Jurkat, Clone E6-1 (cell line): ENCODE measurements around the gene OR2S2. TPM values are rescaled to one million over a fixed set of nuclear protein-coding genes. Genes with fewer than 3 reads are reported as not detected.
A peak's percentile ranks its signal among the peaks of the same experiment; 100 is the strongest.
"Not testable (repeated sequence)": the region's sequence is repeated elsewhere in the genome, so short reads cannot be mapped to it uniquely, and the experiment has no call there.

Experiments used
- DNase-seq: peaks from one replicate; pipeline ENCODE4 v3.0.0-alpha.2; 2011; ENCODE audit warnings: low read depth, low spot score
- H3K4me3 ChIP-seq: 2 replicates; pipeline ENCODE4 v1.5.1; 2011; ENCODE audit warnings: mild to moderate bottlenecking, low read length, control low read depth, moderate library complexity
- polyA plus RNA-seq: library from polyadenylated mRNA; unstranded; fragments of >200 nt; gene quantifications from one replicate; pipeline ENCODE4 v1.2.1, GENCODE V29; 2012; ENCODE audit warnings: missing spikeins; ENCODE audit not compliant: insufficient read length, insufficient read depth

The OR2S2 gene
- polyA plus RNA-seq: not detected

GRCh38 chr9:35958104-35958837, at the start of gene OR2S2:
Gene OR2S2, minus strand, starts transcription at chr9:35958154. Its CDS starts 56 bp downstream, at chr9:35958098.
- no peak within 1 kb of the TSS for H3K4me3 ChIP-seq
- DNase-seq: no peak

GRCh38 chr9:36007316-36007708, 49.4 kb upstream of the OR2S2 start:
- DNase-seq: no peak
- no peak overlapping the region for H3K4me3 ChIP-seq

- no peak overlapping the region for H3K4me3 ChIP-seq
- DNase-seq: no peak
Observed at GRCh38 chr9:36006549-36007315, 48.8 kb upstream of the OR2S2 start.

GRCh38 chr9:36005891-36006290, 47.9 kb upstream of the OR2S2 start:
- DNase-seq: no peak
- no peak overlapping the region for H3K4me3 ChIP-seq

- DNase-seq: no peak
- H3K4me3 ChIP-seq: no peak overlapping the region
Observed at GRCh38 chr9:35998333-35998732, 40.4 kb upstream of the OR2S2 start.

- H3K4me3 ChIP-seq, DNase-seq: not testable (repeated sequence)
Observed at GRCh38 chr9:35997016-35997415, 39.1 kb upstream of the OR2S2 start.

GRCh38 chr9:35996358-35996970, 38.5 kb upstream of the OR2S2 start:
- DNase-seq: no peak
- no peak overlapping the region for H3K4me3 ChIP-seq

GRCh38 chr9:35994959-35995358, 37.0 kb upstream of the OR2S2 start:
- no peak for DNase-seq
- H3K4me3 ChIP-seq: no peak overlapping the region

GRCh38 chr9:35993976-35994720, 36.2 kb upstream of the OR2S2 start:
- no peak overlapping the region for H3K4me3 ChIP-seq
- no peak for DNase-seq

GRCh38 chr9:35993136-35993535, 35.2 kb upstream of the OR2S2 start:
- not testable (repeated sequence) for DNase-seq, H3K4me3 ChIP-seq

- H3K4me3 ChIP-seq: no peak overlapping the region
- DNase-seq: no peak
Observed at GRCh38 chr9:35990155-35990554, 32.2 kb upstream of the OR2S2 start.

GRCh38 chr9:35984021-35984420, 26.1 kb upstream of the OR2S2 start:
- no peak for DNase-seq
- H3K4me3 ChIP-seq: no peak overlapping the region

- peak; percentile 16 for DNase-seq
Observed at GRCh38 chr9:35981699-35982098, 23.7 kb upstream of the OR2S2 start.

GRCh38 chr9:35980289-35981011, 22.5 kb upstream of the OR2S2 start:
- no peak overlapping the region for H3K4me3 ChIP-seq
- no peak for DNase-seq

More at GRCh38 chr9:35981699-35982098, 23.7 kb upstream of the OR2S2 start:
- H3K4me3 ChIP-seq: no peak overlapping the region

GRCh38 chr9:35978792-35979191, 20.8 kb upstream of the OR2S2 start:
- no peak overlapping the region for H3K4me3 ChIP-seq
- DNase-seq: no peak

GRCh38 chr9:35976726-35977125, 18.8 kb upstream of the OR2S2 start:
- no peak for DNase-seq
- no peak overlapping the region for H3K4me3 ChIP-seq

GRCh38 chr9:35974800-35975199, 16.8 kb upstream of the OR2S2 start:
- no peak overlapping the region for H3K4me3 ChIP-seq
- DNase-seq: no peak

GRCh38 chr9:35972093-35972492, 14.1 kb upstream of the OR2S2 start:
- DNase-seq: no peak
- H3K4me3 ChIP-seq: no peak overlapping the region

GRCh38 chr9:35967042-35967441, 9.1 kb upstream of the OR2S2 start:
- DNase-seq: no peak
- H3K4me3 ChIP-seq: no peak overlapping the region
